K562 (cell line): ENCODE data around the gene VSTM5. TPM values are rescaled to one million over a fixed set of nuclear protein-coding genes. Genes with fewer than 3 reads are reported as not detected.

Experiments
- ATAC-seq: fragments of 200-7000 bp; cut with Tn5 transposase; 3 replicates; pipeline ENCODE4 v1.9.1; 2020; ENCODE audit warnings: moderate library complexity
- BruUV-seq: library from RNA; stranded (reverse); fragments of 400-500 nt; replicated peaks from 2 replicates; lab custom pipeline; 2021; lab: Mats Ljungman, UMichigan
- CTCF ChIA-PET: fragments of 300-600 bp; formaldehyde crosslinking; extraction: SDS; loops from one replicate; lab custom pipeline; 2021; ENCODE audit warnings: low intra/inter-chr PET ratio; lab: Yijun Ruan, JAX
- POLR2A ChIA-PET: fragments of 300-600, 350-650 bp; sonication (Branson Sonifier 250); formaldehyde crosslinking; extraction: SDS; loops from one replicate; lab custom pipeline; 2021; ENCODE audit warnings: antibody characterized with exemption, inconsistent platforms; lab: Yijun Ruan, JAX
- DNase-seq, 4 experiments: peaks; one replicate each; pipeline versions ENCODE4 v3.0.0 to v3.0.0-alpha.2; 2011 to 2018; ENCODE audit warnings: low spot score in 3 of 4, mixed read lengths in 3 of 4; ENCODE audit errors: extremely low read depth in 1 of 4
- FAIRE-seq: peaks from 2 replicates; lab custom pipeline; 2011; peaks lifted over from hg19 to GRCh38; lab: Jason Lieb, UNC
- H2AFZ ChIP-seq: 2 replicates; pipeline ENCODE4 v1.6.0; 2011; ENCODE audit warnings: low read depth, low read length, control low read depth, inconsistent platforms
- H3K27ac ChIP-seq: fragments of 200-600 bp; 3 replicates; pipeline ENCODE4 v1.8.0; 2011; ENCODE audit warnings: low read depth, mild to moderate bottlenecking, control low read depth, inconsistent platforms, low read length, moderate library complexity, mixed read lengths; ENCODE audit errors: extremely low read depth
- H3K27me3 ChIP-seq, 2 experiments: fragments of 300-600 bp in 1 of 2; 2 replicates in 1 of 2; 3 replicates in 1 of 2; pipeline versions ENCODE4 v1.6.0 to v1.8.0; 2011; ENCODE audit warnings: inconsistent platforms in 2 of 2, low read length in 2 of 2, mild to moderate bottlenecking in 1 of 2, mixed read lengths in 1 of 2, moderate library complexity in 1 of 2; ENCODE audit not compliant: control insufficient read depth in 2 of 2, insufficient read depth in 2 of 2
- H3K36me3 ChIP-seq: fragments of 300-600 bp; 3 replicates; pipeline ENCODE4 v1.8.0; 2011; ENCODE audit warnings: mild to moderate bottlenecking, low read length, inconsistent platforms; ENCODE audit not compliant: control insufficient read depth, insufficient read depth
- H3K4me1 ChIP-seq, 2 experiments: fragments of 200-600 bp in 1 of 2; replicated peaks in 1 of 2; 2 replicates in 1 of 2; 3 replicates in 1 of 2; pipeline versions ENCODE4 v1.5.1 to v1.8.0; 2011; ENCODE audit warnings: inconsistent platforms in 2 of 2, low read length in 2 of 2, mild to moderate bottlenecking in 1 of 2, mixed read lengths in 1 of 2, moderate library complexity in 1 of 2; ENCODE audit not compliant: control insufficient read depth in 2 of 2, insufficient read depth in 2 of 2
- H3K4me2 ChIP-seq: 2 replicates; pipeline ENCODE4 v1.6.1; 2011; ENCODE audit warnings: low read length, control low read depth, inconsistent platforms, mixed read lengths; ENCODE audit not compliant: insufficient read depth
- H3K4me3 ChIP-seq: fragments of 200-600 bp; sonication (generic), shearing (Covaris generic); 2 replicates; pipeline ENCODE4 v1.5.1; 2016; ENCODE audit warnings: control low read depth, inconsistent platforms
- H3K79me2 ChIP-seq: fragments of 200-600 bp; 3 replicates; pipeline ENCODE4 v1.8.0; 2011; ENCODE audit warnings: low read length, inconsistent platforms; ENCODE audit not compliant: control insufficient read depth, insufficient read depth
- H3K9ac ChIP-seq, 2 experiments: 2 replicates each; pipeline versions ENCODE4 v1.6.0 to v1.6.1; 2011; ENCODE audit warnings: low read depth in 2 of 2, low read length in 2 of 2, control low read depth in 1 of 2, inconsistent platforms in 1 of 2, mild to moderate bottlenecking in 1 of 2, mixed read lengths in 1 of 2; ENCODE audit not compliant: insufficient read depth in 1 of 2
- H3K9me1 ChIP-seq: one replicate; pipeline ENCODE4 v1.6.0; 2011; ENCODE audit warnings: inconsistent platforms, mild to moderate bottlenecking, low read length, moderate library complexity; ENCODE audit not compliant: control insufficient read depth, insufficient read depth
- H3K9me3 ChIP-seq: replicated peaks from 2 replicates; pipeline ENCODE4 v1.5.1; 2011; ENCODE audit warnings: low read depth, low read length, inconsistent platforms; ENCODE audit not compliant: control insufficient read depth, insufficient read depth
- H4K20me1 ChIP-seq: replicated peaks from 2 replicates; pipeline ENCODE4 v1.6.1; 2011; ENCODE audit warnings: low read length, inconsistent platforms, mixed read lengths; ENCODE audit not compliant: control insufficient read depth, insufficient read depth
- BCOR ChIP-seq: fragments of 450-650 bp; IDR thresholded peaks from 2 replicates; pipeline ENCODE4 v1.6.1; 2016
- HSF4 ChIP-seq: fragments of 250-450 bp; sonication (Bioruptor Pico); IDR thresholded peaks from 2 replicates; pipeline ENCODE4 v2.1.2; 2022; ENCODE audit warnings: mild to moderate bottlenecking, moderate library complexity, borderline replicate concordance
- KDM1A ChIP-seq, 2 experiments: fragments of 450-650 bp; IDR thresholded peaks; 2 replicates each; pipeline ENCODE4 v1.6.1; 2016; ENCODE audit warnings: mild to moderate bottlenecking in 2 of 2
- MGA ChIP-seq: fragments of 450-650 bp; IDR thresholded peaks from 2 replicates; pipeline ENCODE4 v1.6.1; 2016; ENCODE audit warnings: mild to moderate bottlenecking, moderate library complexity
- NCOR1 ChIP-seq: fragments of 450-650 bp; IDR thresholded peaks from 2 replicates; pipeline ENCODE4 v1.6.1; 2016; ENCODE audit warnings: mild to moderate bottlenecking, moderate library complexity
- OTX1 ChIP-seq: fragments of 450-650 bp; formaldehyde crosslinking; IDR thresholded peaks from 2 replicates; pipeline ENCODE4 v1.4.0; 2022; ENCODE audit warnings: mild to moderate bottlenecking
- RB1 ChIP-seq: fragments of 450-650 bp; IDR thresholded peaks from 2 replicates; pipeline ENCODE4 v1.6.1; 2017; ENCODE audit warnings: low read depth, mild to moderate bottlenecking
- TOE1 ChIP-seq, 2 experiments: fragments of 450-650 bp in 1 of 2; sonication (generic) in 1 of 2; formaldehyde crosslinking in 1 of 2; IDR thresholded peaks; 2 replicates each; pipeline versions ENCODE4 v1.7.1 to v1.8.0; 2016 to 2022; ENCODE audit warnings: borderline replicate concordance in 2 of 2, mild to moderate bottlenecking in 2 of 2, antibody characterized with exemption in 1 of 2, inconsistent platforms in 1 of 2, low read depth in 1 of 2, missing genetic modification reagents in 1 of 2, moderate library complexity in 1 of 2
- ZNF354B ChIP-seq: fragments of 250-450 bp; sonication (Bioruptor Pico); IDR thresholded peaks from 2 replicates; pipeline ENCODE4 v1.4.0; 2020
- WGBS: fragments of 100-300 bp; shearing (Covaris generic); methylation state at CpG from one replicate; pipeline ENCODE4 v1.1.6; 2016; ENCODE audit warnings: low coverage, mixed read lengths; ENCODE audit not compliant: insufficient coverage; ENCODE audit errors: missing lambda C conversion rate; 5-methylcytosine and 5-hydroxymethylcytosine counted together
- in situ Hi-C: fragments of 300-500 bp; cut with MboI; formaldehyde crosslinking; loops from 4 replicates; pipeline ENCODE4 v1.15.0; 2018; ENCODE audit warnings: inconsistent platforms, mixed read lengths
- intact Hi-C: fragments of 100-400 bp; cut with micrococcal nuclease; formaldehyde crosslinking; loops from 2 replicates; pipeline ENCODE4 v1.14.2; 2022
- polyA plus RNA-seq, 8 experiments: library from polyadenylated mRNA; depleted of rRNA in 4 of 8; stranded (reverse) in 5 of 8; unstranded in 3 of 8; fragments of >200 nt; fragmentation: Nextera tagmentation in 2 of 8; fragmentation: Illumina TruSeq in 1 of 8; extraction: Ambion mirVana in 2 of 8; extraction: Trizol in 1 of 8; gene quantifications; 2 replicates each; pipeline versions ENCODE4 v1.2.1 to v1.2.3, GENCODE V29; 2011 to 2014; ENCODE audit warnings: inconsistent platforms in 1 of 8, missing spikeins in 1 of 8
- total RNA-seq, 7 experiments: library from RNA; depleted of rRNA in 6 of 7; stranded (reverse); fragments of >200 nt in 6 of 7; fragmentation: Illumina TruSeq in 2 of 7; extraction: Trizol in 2 of 7; gene quantifications; 2 replicates each; pipeline versions ENCODE4 v1.2.1 to v1.2.3, GENCODE V29; 2011 to 2021; ENCODE audit warnings: low replicate concordance in 1 of 7
- TF ChIP-seq, protein P1 (sequence below): fragments of 450-650 bp; formaldehyde crosslinking; conservative IDR thresholded peaks from 2 replicates; pipeline ENCODE4 v1.4.0; 2022; ENCODE audit warnings: mild to moderate bottlenecking, missing genetic modification characterization

Gene VSTM5
- total and polyA plus RNA-seq, 9 of the 15 experiments (the other 6 are each of a cell fraction or from before 2014, with no cell fraction given): 0.01 TPM; not detected in 8

- DNase-seq (no peak), FAIRE-seq (no peak), ATAC-seq (peak; percentile 68)
- no peaks in the 10 kb centered on the region for H3K9me1 ChIP-seq
- peak overlapping the region; percentile 97 for H2AFZ ChIP-seq
- H3K4me2 ChIP-seq: peak overlapping the region; percentile 99
- H3K9ac ChIP-seq: peak overlapping the region; percentile 95 to 98
- H4K20me1 ChIP-seq: peaks cover 10% of the 10 kb centered on the region
- WGBS: 1% methylated on average over 10 of the region's 10 CpGs
- BruUV-seq: TSS peak; percentile 79
- H3K9me3 ChIP-seq: no peaks in the 10 kb centered on the region
- peaks cover 29% of the 10 kb centered on the region for H3K36me3 ChIP-seq
- peaks cover 4 to 14% of the 10 kb centered on the region in 2 experiments for H3K4me1 ChIP-seq
- POLR2A ChIA-PET: interaction anchor here (0.6 to 2.2 kb wide), 15 partner anchors 10 to 431 kb away, joined by 3 to 32 read pairs (median 3); partner anchors contain the start of genes C11orf54 and TAF1D
- no peaks in the 10 kb centered on the region for H3K27me3 ChIP-seq
- CTCF ChIA-PET: no interaction called here
- intact Hi-C loops (loop anchor here (1.0 to 2.0 kb wide), 2 partner anchors 42 to 123 kb away; partner anchors contain the start of genes C11orf54, CEP295 and TAF1D), in situ Hi-C loops (no loop called here)
- H3K4me3 ChIP-seq: peak overlapping the region; percentile 98
- peaks cover 55% of the 10 kb centered on the region for H3K79me2 ChIP-seq
- H3K27ac ChIP-seq: peak overlapping the region; percentile 92
- TF ChIP-seq MGA (peak; percentile 75), HSF4 (CRISPR knock-in tag) (no peak), ZNF354B (no peak), OTX1 (CRISPR knock-in tag) (0 out of 2 replicates have a peak, but pooled peaks have one; percentile 39), RB1 (peak; percentile 29; the same call in 1 of the 2 replicates), KDM1A (IDR thresholded peaks at IDR 0.05) (peak in 1 of 2 experiments; percentile 13; a peak in 1 of 4 replicates), NCOR1 (peak; percentile 46; the same call in 1 of the 2 replicates), BCOR (no peak), TOE1 (IDR thresholded peaks at IDR 0.05; ENCODE audit: borderline replicate concordance) (peak; percentile 54; the same call in 1 of the 2 replicates), TOE1 (CRISPR knock-in tag; IDR thresholded peaks at IDR 0.05; ENCODE audit: borderline replicate concordance, low read depth) (no peak)
- TF ChIP-seq, protein P1, sequence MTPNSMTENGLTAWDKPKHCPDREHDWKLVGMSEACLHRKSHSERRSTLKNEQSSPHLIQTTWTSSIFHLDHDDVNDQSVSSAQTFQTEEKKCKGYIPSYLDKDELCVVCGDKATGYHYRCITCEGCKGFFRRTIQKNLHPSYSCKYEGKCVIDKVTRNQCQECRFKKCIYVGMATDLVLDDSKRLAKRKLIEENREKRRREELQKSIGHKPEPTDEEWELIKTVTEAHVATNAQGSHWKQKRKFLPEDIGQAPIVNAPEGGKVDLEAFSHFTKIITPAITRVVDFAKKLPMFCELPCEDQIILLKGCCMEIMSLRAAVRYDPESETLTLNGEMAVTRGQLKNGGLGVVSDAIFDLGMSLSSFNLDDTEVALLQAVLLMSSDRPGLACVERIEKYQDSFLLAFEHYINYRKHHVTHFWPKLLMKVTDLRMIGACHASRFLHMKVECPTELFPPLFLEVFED: 0 out of 2 replicates have a peak, but pooled peaks have one; percentile 79
These were observed 66.7 kb downstream of the VSTM5 start for GRCh38 chr11:93783765-93784144.
